HepG2 (cell line): ENCODE data around the gene IL5RA. TPM values are rescaled to one million over a fixed set of nuclear protein-coding genes. Genes with fewer than 3 reads are reported as not detected.

Experiments used
- ATAC-seq: fragments of 200-7000 bp; cut with Tn5 transposase; 3 replicates; pipeline ENCODE4 v1.9.1; 2020; ENCODE audit warnings: mild to moderate bottlenecking, moderate library complexity
- BruUV-seq: library from RNA; stranded (reverse); fragments of 400-500 nt; replicated peaks from 2 replicates; lab custom pipeline; 2021; lab: Mats Ljungman, UMichigan
- CTCF ChIA-PET: fragments of 300-600 bp; formaldehyde crosslinking; extraction: SDS; loops from one replicate; lab custom pipeline; 2021; ENCODE audit warnings: low total read pairs, inconsistent platforms, low intra/inter-chr PET ratio; lab: Yijun Ruan, JAX
- POLR2A ChIA-PET: fragments of 350-600 bp; sonication (Branson Sonifier 250); formaldehyde crosslinking; loops from one replicate; lab custom pipeline; 2020; ENCODE audit warnings: antibody characterized with exemption, inconsistent platforms; lab: Yijun Ruan, JAX
- DNase-seq: peaks from one replicate; pipeline ENCODE4 v3.0.0-alpha.2; 2015; ENCODE audit warnings: low spot score
- FAIRE-seq: peaks from 3 replicates; lab custom pipeline; 2011; peaks lifted over from hg19 to GRCh38; lab: Jason Lieb, UNC
- H2AFZ ChIP-seq: one replicate; pipeline ENCODE4 v1.6.1; 2011; ENCODE audit warnings: low read length, inconsistent platforms
- H3K27ac ChIP-seq: fragments of 300-600 bp; 3 replicates; pipeline ENCODE4 v1.8.0; 2011; ENCODE audit warnings: mixed run types, mild to moderate bottlenecking, mixed read lengths, low read length, inconsistent platforms; ENCODE audit not compliant: insufficient read depth; ENCODE audit errors: extremely low read length
- H3K27me3 ChIP-seq, 2 experiments: fragments of 200-600 bp in 1 of 2; 2 replicates in 1 of 2; 3 replicates in 1 of 2; pipeline versions ENCODE4 v1.6.0 to v1.8.0; 2011; ENCODE audit warnings: low read length in 2 of 2, mild to moderate bottlenecking in 2 of 2, moderate library complexity in 2 of 2, inconsistent platforms in 1 of 2; ENCODE audit not compliant: insufficient read depth in 2 of 2, control insufficient read depth in 1 of 2
- H3K36me3 ChIP-seq, 2 experiments: fragments of 200-600 bp in 1 of 2; replicated peaks in 1 of 2; 2 replicates in 1 of 2; 3 replicates in 1 of 2; pipeline versions ENCODE4 v1.5.1 to v1.8.0; 2011; ENCODE audit warnings: low read length in 2 of 2, inconsistent platforms in 1 of 2; ENCODE audit not compliant: insufficient read depth in 2 of 2, control insufficient read depth in 1 of 2
- H3K4me1 ChIP-seq: 2 replicates; pipeline ENCODE4 v1.5.1; 2012; ENCODE audit warnings: low read length, inconsistent platforms; ENCODE audit not compliant: insufficient read depth
- H3K4me2 ChIP-seq: 2 replicates; pipeline ENCODE4 v1.6.0; 2011; ENCODE audit warnings: low read depth, low read length, inconsistent platforms
- H3K4me3 ChIP-seq, 3 experiments: fragments of 200-600 bp in 1 of 3; sonication (generic), shearing (Covaris generic) in 1 of 3; replicated peaks in 1 of 3; 2 replicates each; pipeline ENCODE4 v1.5.1; 2011 to 2016; ENCODE audit warnings: low read length in 3 of 3, inconsistent platforms in 2 of 3, low read depth in 2 of 3, mild to moderate bottlenecking in 2 of 3, control low read depth in 1 of 3, mixed read lengths in 1 of 3; ENCODE audit not compliant: insufficient read depth in 1 of 3
- H3K79me2 ChIP-seq: one replicate; pipeline ENCODE4 v1.6.1; 2011; ENCODE audit warnings: low read length, inconsistent platforms; ENCODE audit not compliant: insufficient read depth
- H3K9ac ChIP-seq: 2 replicates; pipeline ENCODE4 v1.6.0; 2011; ENCODE audit warnings: mild to moderate bottlenecking, low read depth, low read length, inconsistent platforms; ENCODE audit not compliant: insufficient read depth
- H3K9me3 ChIP-seq: 2 replicates; pipeline ENCODE4 v1.5.1; 2012; ENCODE audit warnings: mild to moderate bottlenecking, low read length
- H4K20me1 ChIP-seq: 2 replicates; pipeline ENCODE4 v1.6.0; 2011; ENCODE audit warnings: inconsistent platforms, mild to moderate bottlenecking, low read length, moderate library complexity; ENCODE audit not compliant: insufficient read depth
- ATF6 ChIP-seq: sonication (generic); formaldehyde crosslinking; conservative IDR thresholded peaks from 2 replicates; pipeline ENCODE4 v1.4.0; 2020; ENCODE audit warnings: missing genetic modification reagents
- DNMT1 ChIP-seq: sonication (generic); formaldehyde crosslinking; IDR thresholded peaks from 2 replicates; pipeline ENCODE4 v1.5.1; 2020; ENCODE audit warnings: mild to moderate bottlenecking, missing genetic modification reagents
- HNRNPLL ChIP-seq: fragments of 200-400 bp; formaldehyde crosslinking; IDR thresholded peaks from 2 replicates; pipeline ENCODE4 v1.6.1; 2017; ENCODE audit warnings: mild to moderate bottlenecking, low read depth, low read length; ENCODE audit not compliant: poor library complexity, severe bottlenecking
- HNRNPUL1 ChIP-seq: fragments of 200-400 bp; formaldehyde crosslinking; IDR thresholded peaks from 2 replicates; pipeline ENCODE4 v1.6.1; 2017; ENCODE audit warnings: low read depth, mild to moderate bottlenecking, low read length, moderate library complexity
- MBD4 ChIP-seq: IDR thresholded peaks from 2 replicates; pipeline ENCODE4 v1.6.1; 2012; ENCODE audit warnings: low read length, inconsistent platforms, borderline replicate concordance
- PLSCR1 ChIP-seq: sonication (generic); formaldehyde crosslinking; IDR thresholded peaks from 2 replicates; pipeline ENCODE4 v1.5.0; 2020; ENCODE audit warnings: missing genetic modification reagents, mild to moderate bottlenecking, borderline replicate concordance
- RARG ChIP-seq: sonication (generic); formaldehyde crosslinking; IDR thresholded peaks from 2 replicates; pipeline ENCODE4 v1.4.0; 2020; ENCODE audit warnings: low read depth, mild to moderate bottlenecking, missing genetic modification reagents
- SP4 ChIP-seq: sonication (generic); formaldehyde crosslinking; IDR thresholded peaks from 2 replicates; pipeline ENCODE4 v1.8.1; 2023; ENCODE audit warnings: mild to moderate bottlenecking, missing genetic modification reagents
- ZBTB1 ChIP-seq: sonication (generic); formaldehyde crosslinking; IDR thresholded peaks from 2 replicates; pipeline ENCODE4 v1.4.0; 2020; ENCODE audit warnings: missing genetic modification reagents, borderline replicate concordance
- ZMYM3 ChIP-seq: sonication (generic); formaldehyde crosslinking; IDR thresholded peaks from 2 replicates; pipeline ENCODE4 v1.5.1; 2020; ENCODE audit warnings: mild to moderate bottlenecking, missing genetic modification reagents
- ZNF232 ChIP-seq: sonication (generic); formaldehyde crosslinking; IDR thresholded peaks from 2 replicates; pipeline ENCODE4 v1.4.0; 2020; ENCODE audit warnings: missing genetic modification reagents, borderline replicate concordance
- ZNF75D ChIP-seq: sonication (generic); formaldehyde crosslinking; IDR thresholded peaks from 2 replicates; pipeline ENCODE4 v1.8.1; 2023; ENCODE audit warnings: missing genetic modification reagents, mild to moderate bottlenecking, borderline replicate concordance
- WGBS: methylation state at CpG from one replicate; pipeline ENCODE4 v1.1.6; 2017; ENCODE audit warnings: low lambda C conversion rate; 5-methylcytosine and 5-hydroxymethylcytosine counted together
- in situ Hi-C: cut with HindIII; loops from 2 replicates; pipeline ENCODE4 v1.10.0; 2017; ENCODE audit warnings: low pct_unique_long_range_greater_than_20kb; ENCODE audit not compliant: extremely low pct_ligation_motif_present
- intact Hi-C: fragments of 100-400 bp; cut with micrococcal nuclease; formaldehyde crosslinking; loops from one replicate; pipeline ENCODE4 v1.10.0; 2022; ENCODE audit not compliant: unreplicated experiment
- polyA plus RNA-seq, 8 experiments: library from polyadenylated mRNA; depleted of rRNA in 3 of 8; stranded (reverse) in 7 of 8; unstranded in 1 of 8; fragments of >200 nt; fragmentation: Illumina TruSeq in 4 of 8; extraction: Trizol in 4 of 8; gene quantifications; 2 replicates each; pipeline versions ENCODE4 v1.2.1 to v1.2.3, GENCODE V29; 2011 to 2016; ENCODE audit warnings: low read depth in 4 of 8, missing spikeins in 1 of 8, mixed read lengths in 1 of 8; ENCODE audit not compliant: insufficient read depth in 1 of 8
- total RNA-seq, 5 experiments: library from RNA; depleted of rRNA; stranded (reverse); fragments of >200 nt; fragmentation: Illumina TruSeq; extraction: Trizol; gene quantifications; 2 replicates each; pipeline ENCODE4 v1.2.3, GENCODE V29; 2016; ENCODE audit warnings: low read depth in 1 of 5

IL5RA gene
- total and polyA plus RNA-seq, 2 of the 13 experiments (the other 11 are each of a cell fraction or from before 2014, with no cell fraction given), result not detected

GRCh38 chr3:3074551-3075257, 35.5 kb downstream of the IL5RA start:
- CTCF ChIA-PET, result no interaction called here
- FAIRE-seq, result no peak
- WGBS, result 5% methylated on average over 5 of the region's 5 CpGs

More at GRCh38 chr3:3074551-3075257, 35.5 kb downstream of the IL5RA start:
- in situ Hi-C loops, result no loop called here
- intact Hi-C loops, result no loop called here
- POLR2A ChIA-PET, result no interaction called here
- H3K9ac ChIP-seq, result no peak overlapping the region
- H2AFZ ChIP-seq, result no peak overlapping the region
- H3K4me2 ChIP-seq, result no peak overlapping the region
- H3K27ac ChIP-seq, result no peak overlapping the region
- no peak for TF ChIP-seq ZNF232 (CRISPR knock-in tag)
- TF ChIP-seq DNMT1 (CRISPR knock-in tag), result no peak
- no peak for TF ChIP-seq SP4 (CRISPR knock-in tag)
- no peak for TF ChIP-seq ZBTB1 (CRISPR knock-in tag)
- TF ChIP-seq HNRNPUL1, result no peak
- TF ChIP-seq ATF6 (CRISPR knock-in tag), result no peak
- TF ChIP-seq MBD4, result no peak
- no peak for TF ChIP-seq HNRNPLL
- TF ChIP-seq ZNF75D (CRISPR knock-in tag), result no peak
- no peak for TF ChIP-seq ZMYM3 (CRISPR knock-in tag)
- TF ChIP-seq PLSCR1 (CRISPR knock-in tag), result no peak
- TF ChIP-seq RARG (CRISPR knock-in tag), result no peak
- TF ChIP-seq, all 625 proteins: peak for 0
- DNase-seq (no peak), ATAC-seq (no peak)
- Histone ChIP-seq H3K4me3 (no peak overlapping the region), H3K9me3 (no peaks in the 10 kb centered on the region), H4K20me1 (no peaks in the 10 kb centered on the region), H3K4me1 (no peaks in the 10 kb centered on the region), H3K27me3 (peaks cover 0 to 13% of the 10 kb centered on the region in 2 experiments; a peak in 3 of 5 replicates), H3K36me3 (no peaks in the 10 kb centered on the region), H3K79me2 (no peaks in the 10 kb centered on the region)
- BruUV-seq, result no TSS peak
